Nephron progenitor cell (in vitro differentiated cells): ENCODE data around the gene RAD51B.
A peak's percentile ranks its signal among the peaks of the same experiment; 100 is the strongest.

Experiments used
- DNase-seq: peaks from one replicate; pipeline ENCODE4 v3.0.0; 2021
- H3K27ac Mint-ChIP-seq: 2 replicates; pipeline ENCODE4 v1.8.0; 2021; ENCODE audit warnings: mild to moderate bottlenecking, moderate library complexity, mixed read lengths
- H3K27me3 Mint-ChIP-seq: 2 replicates; pipeline ENCODE4 v1.8.0; 2021; ENCODE audit warnings: mild to moderate bottlenecking, low read depth, mixed read lengths; ENCODE audit not compliant: poor library complexity
- H3K36me3 Mint-ChIP-seq: 2 replicates; pipeline ENCODE4 v1.8.0; 2021; ENCODE audit warnings: low read depth, mixed read lengths
- H3K4me1 Mint-ChIP-seq: 2 replicates; pipeline ENCODE4 v1.8.0; 2021; ENCODE audit warnings: mixed read lengths
- H3K4me3 Mint-ChIP-seq: 2 replicates; pipeline ENCODE4 v1.8.0; 2021; ENCODE audit warnings: mild to moderate bottlenecking, moderate library complexity, mixed read lengths
- H3K9me3 Mint-ChIP-seq: 2 replicates; pipeline ENCODE4 v1.8.0; 2021; ENCODE audit warnings: mild to moderate bottlenecking, moderate library complexity, mixed read lengths
- TF ChIP-seq, protein P1 (sequence below): fragments of 200-600 bp; sonication (generic); IDR thresholded peaks from 2 replicates; pipeline ENCODE4 v1.5.0; 2021; ENCODE audit warnings: antibody characterized with exemption

The RAD51B gene

DNA sequence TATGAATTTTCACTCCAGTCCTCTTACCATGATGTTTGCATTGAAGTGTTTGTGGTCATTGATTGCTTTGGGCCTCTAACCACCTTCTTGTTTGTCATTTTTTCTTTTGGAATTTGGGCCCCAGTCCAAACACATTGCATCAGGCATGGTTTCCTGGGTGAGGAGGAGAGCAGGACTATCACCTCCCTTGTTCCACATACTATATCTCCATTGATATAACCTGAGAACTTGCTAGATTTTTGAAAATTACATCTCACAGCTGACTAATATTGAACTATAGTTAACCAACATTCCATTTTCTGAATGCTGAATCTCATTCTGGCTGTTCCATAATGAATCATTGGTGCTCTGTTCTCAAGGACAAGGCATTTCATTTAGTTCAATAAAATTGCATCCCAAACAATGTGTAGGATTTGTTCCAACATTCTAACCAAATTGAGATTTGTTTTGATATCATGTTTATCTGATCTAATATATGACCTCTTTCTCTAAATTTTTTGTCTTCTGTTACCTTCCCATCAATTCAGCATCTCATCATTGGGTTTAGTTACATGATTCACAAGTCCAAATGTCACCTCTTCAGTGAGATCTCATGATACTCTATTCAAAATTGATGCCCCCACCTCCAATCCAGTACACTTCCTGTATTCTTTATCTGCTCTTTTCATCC, 644.3 kb downstream of the RAD51B start:
- Mint-ChIP-seq H3K4me1 (peaks cover 60% of the 10 kb centered on the region), H3K27me3 (peaks cover 3% of the 10 kb centered on the region), H3K36me3 (no peaks in the 10 kb centered on the region), H3K4me3 (no peak overlapping the region), H3K9me3 (no peaks in the 10 kb centered on the region), H3K27ac (no peak overlapping the region)
- TF ChIP-seq, protein P1, sequence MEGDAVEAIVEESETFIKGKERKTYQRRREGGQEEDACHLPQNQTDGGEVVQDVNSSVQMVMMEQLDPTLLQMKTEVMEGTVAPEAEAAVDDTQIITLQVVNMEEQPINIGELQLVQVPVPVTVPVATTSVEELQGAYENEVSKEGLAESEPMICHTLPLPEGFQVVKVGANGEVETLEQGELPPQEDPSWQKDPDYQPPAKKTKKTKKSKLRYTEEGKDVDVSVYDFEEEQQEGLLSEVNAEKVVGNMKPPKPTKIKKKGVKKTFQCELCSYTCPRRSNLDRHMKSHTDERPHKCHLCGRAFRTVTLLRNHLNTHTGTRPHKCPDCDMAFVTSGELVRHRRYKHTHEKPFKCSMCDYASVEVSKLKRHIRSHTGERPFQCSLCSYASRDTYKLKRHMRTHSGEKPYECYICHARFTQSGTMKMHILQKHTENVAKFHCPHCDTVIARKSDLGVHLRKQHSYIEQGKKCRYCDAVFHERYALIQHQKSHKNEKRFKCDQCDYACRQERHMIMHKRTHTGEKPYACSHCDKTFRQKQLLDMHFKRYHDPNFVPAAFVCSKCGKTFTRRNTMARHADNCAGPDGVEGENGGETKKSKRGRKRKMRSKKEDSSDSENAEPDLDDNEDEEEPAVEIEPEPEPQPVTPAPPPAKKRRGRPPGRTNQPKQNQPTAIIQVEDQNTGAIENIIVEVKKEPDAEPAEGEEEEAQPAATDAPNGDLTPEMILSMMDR = no peak
- DNase-seq = no peak

DNA sequence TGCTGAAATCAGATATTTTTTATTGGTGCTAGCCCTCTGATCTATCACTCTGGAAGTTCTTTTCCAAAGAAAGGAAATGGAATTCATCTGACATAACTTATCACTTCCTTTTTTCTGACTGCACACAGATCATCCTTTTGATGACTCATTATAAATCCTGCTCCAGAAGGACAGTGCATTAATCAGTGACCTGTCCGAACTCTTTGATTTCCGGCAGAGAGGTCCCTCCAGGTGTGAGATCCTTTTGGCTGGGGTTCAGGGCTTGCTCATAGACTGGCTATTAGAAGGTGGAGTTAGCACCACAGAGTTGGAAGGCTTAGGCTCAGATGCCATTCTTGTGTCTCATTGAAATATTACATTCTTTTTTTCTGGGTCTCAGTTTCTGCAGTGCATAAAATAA, 645.1 kb downstream of the RAD51B start:
- Mint-ChIP-seq H3K36me3 (no peaks in the 10 kb centered on the region), H3K4me1 (peaks cover 60% of the 10 kb centered on the region), H3K9me3 (no peaks in the 10 kb centered on the region), H3K27ac (no peak overlapping the region), H3K4me3 (no peak overlapping the region), H3K27me3 (peaks cover 3% of the 10 kb centered on the region)
- DNase-seq = no peak
- TF ChIP-seq, protein P1 = no peak

DNA sequence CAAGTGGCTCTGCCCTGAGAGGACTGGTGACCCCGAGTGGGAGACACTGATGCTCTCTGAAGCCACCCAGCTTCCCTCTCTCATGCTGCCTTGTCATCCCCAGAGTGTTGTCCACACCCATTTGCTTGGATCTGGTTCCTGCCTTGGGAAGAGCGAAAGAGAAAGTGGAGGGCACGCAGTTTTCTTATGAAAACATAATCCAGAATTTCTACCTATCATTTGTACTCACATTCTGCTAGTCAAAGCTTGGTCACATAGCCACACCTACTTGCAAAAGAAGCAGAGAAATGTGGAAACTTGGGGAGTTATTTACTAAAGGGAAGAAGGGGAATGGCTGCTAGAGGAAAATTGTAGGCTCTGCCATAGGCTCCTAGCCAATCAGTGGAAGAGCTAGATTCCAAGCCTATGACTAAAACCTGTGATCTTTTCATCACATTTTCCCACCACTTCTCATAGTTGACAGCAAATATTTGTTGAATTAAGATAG, 647.0 kb downstream of the RAD51B start:
- Mint-ChIP-seq H3K27ac (no peak overlapping the region), H3K4me3 (no peak overlapping the region), H3K9me3 (no peaks in the 10 kb centered on the region), H3K4me1 (peaks cover 69% of the 10 kb centered on the region), H3K36me3 (no peaks in the 10 kb centered on the region), H3K27me3 (peaks cover 3% of the 10 kb centered on the region)
- TF ChIP-seq, protein P1 = no peak
- no peak for DNase-seq

DNA sequence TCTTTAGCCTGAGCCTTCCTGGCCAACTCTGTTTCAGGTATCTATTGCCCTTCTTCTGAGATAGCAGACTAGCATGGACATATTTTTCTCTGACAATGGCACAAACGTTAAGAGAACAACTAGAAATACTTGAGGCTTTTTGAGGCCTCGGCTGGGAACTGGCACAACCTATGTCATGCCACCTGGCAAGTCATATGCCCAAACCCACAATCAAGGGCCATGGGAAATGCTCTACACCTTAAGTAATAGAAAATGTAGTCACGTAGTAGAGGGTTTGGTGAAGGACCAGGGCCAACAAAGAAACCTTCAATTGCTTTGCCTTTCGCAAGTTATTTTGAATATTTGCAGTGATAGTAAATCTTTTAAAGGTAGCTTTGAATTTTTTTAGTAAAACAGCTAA, 647.8 kb downstream of the RAD51B start:
- TF ChIP-seq, protein P1 = no peak
- H3K27ac Mint-ChIP-seq = no peak overlapping the region
- peaks cover 69% of the 10 kb centered on the region for H3K4me1 Mint-ChIP-seq

DNA sequence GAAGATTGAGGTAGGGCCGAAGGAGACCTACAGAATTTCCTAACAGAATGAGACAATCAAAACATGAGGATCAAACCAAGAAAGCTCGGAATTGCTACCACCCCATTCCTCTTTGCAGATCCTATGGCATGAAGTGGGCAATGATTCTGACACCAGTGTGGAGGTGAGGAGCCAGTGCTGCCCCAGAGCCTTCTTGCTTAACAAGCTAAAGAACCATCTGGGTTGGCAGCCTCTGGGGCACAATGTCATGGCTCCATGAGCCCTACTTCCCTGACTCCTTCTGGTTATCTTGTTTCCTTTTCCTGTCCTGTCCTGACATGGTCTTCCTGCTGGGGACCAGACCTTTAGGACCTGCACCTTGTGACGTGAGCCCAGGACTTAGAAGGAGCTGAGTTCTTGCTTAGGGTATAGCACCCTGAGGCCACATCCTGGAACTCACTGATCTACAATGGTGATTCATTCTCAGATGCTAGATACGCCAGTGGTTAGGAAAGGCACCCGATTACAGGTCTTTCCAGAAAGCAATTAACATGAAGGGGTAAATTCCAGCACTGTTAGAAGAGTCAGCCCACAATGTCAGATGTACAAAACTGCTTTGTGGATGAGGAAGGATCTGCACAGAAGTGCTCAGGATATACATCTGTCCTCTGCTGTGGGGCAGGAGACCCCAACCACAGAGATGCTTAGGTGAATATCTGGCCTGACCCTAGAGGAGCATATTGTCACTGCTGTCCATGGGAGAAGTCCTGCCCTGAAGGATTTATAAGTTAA, 649.0 kb downstream of the RAD51B start:
- no peak overlapping the region for H3K4me3 Mint-ChIP-seq
- H3K27me3 Mint-ChIP-seq = peaks cover 3% of the 10 kb centered on the region
- DNase-seq = no peak
- H3K36me3 Mint-ChIP-seq = no peaks in the 10 kb centered on the region
- TF ChIP-seq, protein P1 = no peak
- H3K4me1 Mint-ChIP-seq = peaks cover 73% of the 10 kb centered on the region
- no peaks in the 10 kb centered on the region for H3K9me3 Mint-ChIP-seq
- H3K27ac Mint-ChIP-seq = peak overlapping the region; percentile 52

More for the DNA sequence above, 647.8 kb downstream of the RAD51B start:
- H3K9me3 Mint-ChIP-seq = no peaks in the 10 kb centered on the region
- peaks cover 3% of the 10 kb centered on the region for H3K27me3 Mint-ChIP-seq
- H3K36me3 Mint-ChIP-seq = no peaks in the 10 kb centered on the region
- no peak for DNase-seq
- no peak overlapping the region for H3K4me3 Mint-ChIP-seq
